HG02588 (cell line): Measurements from ENCODE around the gene FLNA.

Experiments used
- ATAC-seq: cut with Tn5 transposase; IDR thresholded peaks from one replicate; pipeline ENCODE4 v1.9.1; 2021; ENCODE audit warnings: mild to moderate bottlenecking, moderate library complexity; ENCODE audit not compliant: unreplicated experiment

The FLNA gene

GRCh38 chrX:154341399-154342298 lies 32.8 kb downstream of the FLNA start:
- peak; percentile 66 for ATAC-seq

- no peak for ATAC-seq
Observed at GRCh38 chrX:154334496-154334895, 39.9 kb downstream of the FLNA start.

- peak; percentile 64 for ATAC-seq
Observed at GRCh38 chrX:154333837-154334271, 40.6 kb downstream of the FLNA start.

DNA sequence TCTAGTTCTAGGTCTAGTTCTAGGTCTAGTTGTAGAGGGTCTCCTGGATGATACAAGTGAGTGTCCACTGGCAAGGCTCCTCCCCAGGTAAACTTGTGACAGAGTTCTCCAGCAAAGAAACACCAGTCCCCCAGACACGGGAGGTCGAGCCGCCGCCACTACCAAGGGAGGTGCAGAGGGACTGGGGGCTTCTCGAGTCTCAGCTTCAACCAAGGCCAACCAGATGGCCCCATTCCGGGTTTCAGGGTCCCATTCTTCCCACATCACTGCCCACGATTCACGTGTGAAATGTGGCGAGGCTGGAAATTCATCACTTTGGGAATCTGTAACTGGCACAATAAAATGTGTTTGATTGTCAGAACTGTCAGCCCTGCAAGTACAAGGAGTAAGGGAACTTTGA lies 41.3 kb downstream of the FLNA start:
- no peak for ATAC-seq

GRCh38 chrX:154332561-154332960 lies 41.9 kb downstream of the FLNA start:
- ATAC-seq = no peak

DNA sequence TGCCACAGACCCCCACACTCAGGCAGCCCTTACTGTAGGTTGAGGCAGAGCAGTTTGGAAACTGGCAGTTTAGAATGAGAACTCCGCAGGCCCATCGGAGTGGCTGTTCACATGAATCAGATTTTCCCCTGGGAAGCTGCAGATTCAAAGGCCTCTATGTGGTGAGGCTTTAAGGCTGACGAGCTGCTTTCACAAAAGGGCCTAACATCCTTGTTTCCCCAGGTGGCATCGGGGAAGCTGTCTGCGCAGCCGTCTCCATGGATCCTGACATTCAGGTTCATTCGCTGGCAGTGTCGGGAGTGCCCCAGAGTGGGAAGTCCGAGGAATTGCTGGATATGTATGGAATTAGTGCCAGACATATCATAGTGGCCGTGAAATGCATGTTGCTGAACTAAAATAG lies 45.1 kb downstream of the FLNA start:
- no peak for ATAC-seq

DNA sequence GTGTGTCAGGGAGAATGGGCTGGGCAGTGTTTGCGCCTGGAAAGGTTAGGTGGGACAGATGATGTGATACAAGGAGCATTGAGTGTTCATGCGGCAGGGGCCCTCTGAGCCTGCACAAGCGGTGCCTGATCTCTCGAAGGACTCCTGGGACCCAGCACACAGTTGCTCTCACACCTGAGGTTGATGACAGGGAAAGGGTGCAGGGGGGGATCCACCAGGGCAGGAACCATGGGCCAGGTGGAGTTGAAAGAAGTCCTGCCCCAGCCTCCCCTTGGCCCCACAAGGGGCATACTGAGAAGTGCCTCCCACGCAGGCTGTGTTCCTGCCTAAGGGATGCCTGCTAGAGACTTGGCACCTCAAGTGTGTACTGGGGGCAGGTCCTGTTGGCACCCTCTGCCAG lies 45.8 kb downstream of the FLNA start:
- ATAC-seq = no peak

DNA sequence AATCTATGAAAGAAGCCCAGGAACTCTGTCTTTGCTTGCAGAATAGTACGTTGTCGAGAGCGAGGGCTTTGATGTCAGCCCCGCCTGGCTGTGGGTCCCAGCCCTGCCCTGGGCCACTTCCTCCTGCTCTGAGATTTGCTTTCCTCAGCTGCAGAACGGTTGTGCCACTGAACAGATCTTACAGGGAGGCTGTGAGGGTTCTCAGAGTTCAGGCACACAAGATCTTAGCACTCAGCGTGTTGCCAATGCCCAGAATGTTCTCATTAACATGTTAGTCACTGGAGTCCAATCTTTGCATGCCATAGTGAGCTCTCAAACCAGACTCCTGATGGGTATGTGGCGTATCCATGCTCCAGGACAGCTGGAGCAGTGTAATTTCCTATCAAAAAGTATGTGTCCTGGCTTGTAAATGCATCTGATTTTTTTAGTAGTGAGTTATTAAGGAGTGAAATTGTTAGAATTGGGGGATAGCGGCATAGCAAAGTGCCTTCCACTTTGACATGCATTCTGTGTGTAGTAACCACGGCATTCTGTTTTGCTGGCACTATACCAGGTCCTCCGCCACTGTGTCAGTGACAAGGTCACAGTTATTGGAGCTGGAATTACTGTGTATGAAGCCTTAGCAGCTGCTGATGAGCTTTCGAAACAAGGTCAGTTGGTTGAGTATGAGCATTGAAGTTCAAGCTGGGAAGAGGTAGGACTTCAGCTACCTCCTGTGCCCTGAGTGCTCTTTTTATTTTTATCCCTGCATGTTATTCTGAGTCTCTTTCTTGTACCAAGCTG lies 47.2 kb downstream of the FLNA start:
- ATAC-seq = no peak

DNA sequence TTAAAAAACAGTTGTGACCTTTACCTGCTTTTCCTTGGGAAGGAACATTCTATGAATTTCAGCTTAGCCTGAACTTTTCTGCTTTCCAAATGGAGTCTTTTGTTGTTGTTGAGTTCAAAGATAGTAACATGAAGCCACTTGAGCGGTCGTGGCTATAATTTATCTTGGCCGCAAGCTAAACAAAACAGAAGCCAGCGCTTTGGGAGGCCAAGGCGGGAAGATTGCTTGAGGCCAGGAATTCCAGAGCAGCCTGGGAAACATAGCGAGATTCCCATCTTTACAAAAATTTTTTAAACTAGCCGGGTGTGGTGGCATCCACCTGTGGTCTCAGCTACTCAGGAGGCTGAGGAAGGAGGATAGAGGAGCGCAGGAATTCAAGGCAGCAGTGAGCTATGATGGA lies 48.9 kb downstream of the FLNA start:
- no peak for ATAC-seq

- ATAC-seq = no peak
Observed at GRCh38 chrX:154323537-154323936, 50.9 kb downstream of the FLNA start.

- ATAC-seq = no peak
Observed at GRCh38 chrX:154322890-154323289, 51.5 kb downstream of the FLNA start.

- no peak for ATAC-seq
Observed at GRCh38 chrX:154321594-154321993, 52.8 kb downstream of the FLNA start.

DNA sequence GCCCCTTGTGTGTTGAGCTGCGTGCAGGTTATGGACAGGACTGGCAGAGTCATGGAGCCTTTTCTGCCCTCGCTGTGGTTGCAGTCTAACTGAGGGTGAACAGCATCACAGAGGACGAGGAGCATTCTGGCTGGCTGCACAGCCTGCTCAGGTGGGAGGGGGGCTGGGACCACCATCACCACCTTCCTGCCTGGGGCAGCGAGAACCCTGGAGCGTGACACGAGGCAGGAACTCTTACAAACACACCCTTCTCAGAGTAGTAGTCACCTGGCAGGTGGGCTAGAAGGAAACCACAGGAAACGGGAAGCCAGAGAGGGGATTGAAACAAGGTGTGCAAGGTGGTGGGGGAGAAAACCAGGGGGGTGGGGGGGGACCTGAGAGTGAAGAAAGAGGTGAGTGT lies 53.3 kb downstream of the FLNA start:
- ATAC-seq = no peak

GRCh38 chrX:154320406-154320805 lies 54.0 kb downstream of the FLNA start:
- no peak for ATAC-seq

DNA sequence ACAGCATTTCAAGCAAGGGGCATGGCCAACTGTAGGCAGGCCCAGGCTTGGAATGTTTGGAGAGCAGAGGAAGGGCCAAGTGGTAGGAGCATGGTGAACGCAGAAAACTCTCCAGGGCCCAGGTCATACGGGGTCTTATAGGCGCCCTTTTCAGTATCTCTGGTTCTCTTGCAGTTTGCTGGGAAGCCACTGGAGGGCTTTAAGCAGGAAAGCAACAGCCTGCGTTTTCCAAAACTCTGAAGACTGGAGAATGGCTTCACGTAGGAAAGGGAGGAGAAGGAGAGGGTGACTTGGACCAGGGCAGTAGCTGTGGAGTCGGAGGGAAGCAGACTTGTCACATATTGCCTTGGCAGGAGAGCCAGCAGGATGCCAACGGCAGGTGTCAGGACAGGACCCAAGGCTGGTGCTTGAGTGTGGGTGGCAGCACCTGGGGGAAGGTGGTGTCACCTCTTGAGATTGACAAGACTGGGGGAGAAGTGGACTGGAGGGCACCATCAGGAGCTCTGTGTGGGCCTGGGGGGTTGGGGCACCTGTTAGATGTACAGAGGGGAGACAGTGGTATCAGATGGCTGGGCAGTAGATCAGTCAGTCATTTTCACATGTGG lies 56.9 kb downstream of the FLNA start:
- no peak for ATAC-seq

DNA sequence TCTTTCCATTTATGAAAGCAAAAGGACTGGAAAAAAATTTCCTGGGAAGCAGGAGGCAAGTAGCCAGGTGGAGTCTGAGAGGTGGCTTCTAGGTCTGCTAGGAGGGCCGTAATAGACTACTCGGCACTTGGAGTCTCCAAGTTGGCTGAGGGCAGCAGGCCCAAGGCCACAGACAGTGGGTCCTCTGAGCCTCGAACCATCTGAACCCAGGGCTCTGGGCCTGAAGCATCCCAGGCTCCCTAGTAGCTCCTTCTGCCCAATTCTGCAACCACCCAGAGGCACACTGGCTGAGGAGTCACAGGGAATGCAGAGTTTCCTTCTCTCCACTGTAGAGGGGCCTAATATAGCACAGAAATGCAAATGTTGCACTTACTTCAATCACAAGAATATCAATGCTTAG lies 59.0 kb downstream of the FLNA start:
- no peak for ATAC-seq

GRCh38 chrX:154313147-154313546 lies 61.3 kb downstream of the FLNA start:
- no peak for ATAC-seq

DNA sequence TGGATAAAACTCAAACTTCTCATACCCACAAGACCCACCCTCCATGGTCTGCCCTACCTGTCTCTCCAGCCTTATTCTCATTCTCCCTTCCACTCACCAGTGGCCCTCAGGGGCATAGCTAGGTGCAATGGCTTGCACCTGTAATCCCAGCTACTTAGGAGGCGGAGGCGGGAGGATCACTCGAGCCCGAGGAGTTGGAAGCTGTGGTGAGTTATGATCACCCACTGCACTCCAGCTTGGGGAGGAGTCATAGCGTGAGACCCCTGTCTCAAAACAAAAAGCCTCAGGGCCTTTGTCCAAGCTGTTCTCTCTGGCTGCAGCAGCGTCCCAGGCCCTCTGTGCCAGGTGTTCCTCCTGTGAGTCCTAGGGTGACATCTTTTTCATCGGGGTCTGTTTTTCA lies 62.3 kb downstream of the FLNA start:
- no peak for ATAC-seq

GRCh38 chrX:154310616-154311536 lies 63.6 kb downstream of the FLNA start:
- ATAC-seq = no peak

- ATAC-seq = no peak
Observed at GRCh38 chrX:154309041-154309775, 65.2 kb downstream of the FLNA start.
